Effector memory CD8-positive, alpha-beta T cell (primary cell): ENCODE results near the gene WDR41.
"Not testable (repeated sequence)": the region's sequence is repeated elsewhere in the genome, so short reads cannot be mapped to it uniquely, and the experiment has no call there.

Experiments
- ATAC-seq: fragments of 150-1000 bp; cut with Tn5 transposase; replicated peaks from 2 replicates; pipeline ENCODE4 v1.10.0; 2021; ENCODE audit warnings: mild to moderate bottlenecking, moderate library complexity
- DNase-seq, 3 experiments: peaks; one replicate each; pipeline ENCODE4 v3.0.0; 2021
- H3K27ac Mint-ChIP-seq, 2 donors: one replicate each; pipeline ENCODE4 v1.8.0; 2022; ENCODE audit warnings: mild to moderate bottlenecking in 2 of 2, mixed read lengths in 2 of 2, moderate library complexity in 2 of 2
- H3K27me3 Mint-ChIP-seq, 2 donors: one replicate each; pipeline ENCODE4 v1.8.0; 2022; ENCODE audit warnings: mixed read lengths in 2 of 2
- H3K36me3 Mint-ChIP-seq: one replicate; pipeline ENCODE4 v1.8.0; 2022; ENCODE audit warnings: mild to moderate bottlenecking, moderate library complexity, mixed read lengths; ENCODE audit not compliant: insufficient read depth
- H3K4me1 Mint-ChIP-seq, 2 donors: one replicate each; pipeline ENCODE4 v1.8.0; 2022; ENCODE audit warnings: low read depth in 2 of 2, mixed read lengths in 2 of 2
- H3K4me3 Mint-ChIP-seq, 2 donors: one replicate each; pipeline ENCODE4 v1.8.0; 2022; ENCODE audit warnings: mild to moderate bottlenecking in 2 of 2, mixed read lengths in 2 of 2, moderate library complexity in 2 of 2
- H3K9me3 Mint-ChIP-seq, 2 donors: one replicate each; pipeline ENCODE4 v1.8.0; 2022; ENCODE audit warnings: mixed read lengths in 2 of 2
- total RNA-seq, 9 experiments: gene quantifications; one replicate each; lab custom pipeline; 2026; lab: John Stamatoyannopoulos, UW

Gene WDR41, protein sequence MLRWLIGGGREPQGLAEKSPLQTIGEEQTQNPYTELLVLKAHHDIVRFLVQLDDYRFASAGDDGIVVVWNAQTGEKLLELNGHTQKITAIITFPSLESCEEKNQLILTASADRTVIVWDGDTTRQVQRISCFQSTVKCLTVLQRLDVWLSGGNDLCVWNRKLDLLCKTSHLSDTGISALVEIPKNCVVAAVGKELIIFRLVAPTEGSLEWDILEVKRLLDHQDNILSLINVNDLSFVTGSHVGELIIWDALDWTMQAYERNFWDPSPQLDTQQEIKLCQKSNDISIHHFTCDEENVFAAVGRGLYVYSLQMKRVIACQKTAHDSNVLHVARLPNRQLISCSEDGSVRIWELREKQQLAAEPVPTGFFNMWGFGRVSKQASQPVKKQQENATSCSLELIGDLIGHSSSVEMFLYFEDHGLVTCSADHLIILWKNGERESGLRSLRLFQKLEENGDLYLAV
- 12.8 to 25.2 (median 18.1) reads per million in 9 experiments for total RNA-seq

DNA sequence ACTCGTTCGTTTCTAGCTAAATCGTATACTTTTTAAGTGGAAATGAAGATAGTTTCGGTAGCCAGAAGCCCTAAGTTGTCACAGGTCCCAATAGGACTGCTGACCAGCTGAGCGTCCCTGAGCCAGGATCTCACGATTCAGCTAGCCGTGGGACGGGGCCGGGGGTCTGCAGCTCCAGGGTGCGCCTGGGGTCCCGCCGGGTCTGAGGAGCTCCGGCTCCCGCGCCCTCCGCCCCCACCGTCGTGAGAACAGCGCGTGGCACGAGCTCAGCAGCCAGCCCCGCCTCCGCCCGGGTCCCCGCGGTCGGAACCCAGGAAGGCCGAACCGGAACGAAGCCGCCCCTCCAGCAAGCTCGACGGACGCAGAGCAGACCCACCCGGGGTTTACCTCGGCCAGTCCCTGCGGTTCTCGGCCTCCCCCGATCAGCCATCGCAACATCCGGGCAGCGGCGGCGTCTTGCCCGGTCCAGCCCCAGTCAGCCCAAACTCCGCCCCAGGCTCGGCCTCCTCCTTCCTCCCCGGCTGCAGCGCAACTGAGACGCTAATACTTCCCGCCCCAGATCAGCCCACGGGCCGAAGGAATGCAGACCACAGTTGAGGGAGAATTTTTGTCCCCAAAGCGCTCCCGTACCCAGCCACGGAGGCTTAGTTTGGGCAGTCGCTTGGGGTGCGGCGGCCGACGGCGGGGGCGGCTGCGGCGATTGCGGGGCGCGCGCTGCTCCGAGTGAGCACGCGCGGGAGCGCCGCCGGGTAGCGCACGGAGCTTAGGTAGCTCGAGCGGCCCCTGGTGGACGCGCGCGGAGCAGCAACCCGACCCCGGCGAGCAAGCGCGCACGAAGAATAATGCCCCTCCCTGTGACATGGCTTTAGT is at the start of gene WDR41:
WDR41 (minus strand) TSS at position 534 of the 870 bp plus-strand sequence; CDS start at position 438, 96 bp downstream.
- peaks cover 15 to 17% of the 10 kb centered on the region in 2 donors for H3K27me3 Mint-ChIP-seq
- peaks cover 2% of the 10 kb centered on the region for H3K36me3 Mint-ChIP-seq
- DNase-seq = peak; percentile 84 to 85 (median 84)
- peak within 1 kb of the TSS; percentile 83 to 86 for H3K4me3 Mint-ChIP-seq
- H3K4me1 Mint-ChIP-seq = peaks cover 5 to 22% of the 10 kb centered on the region in 2 donors
- H3K9me3 Mint-ChIP-seq = no peaks in the 10 kb centered on the region
- H3K27ac Mint-ChIP-seq = peak within 1 kb of the TSS; percentile 80 to 87
- ATAC-seq = peak; percentile 90

GRCh38 chr5:77531297-77531696 is 39.2 kb upstream of the WDR41 start:
- DNase-seq = no peak
- Mint-ChIP-seq H3K27me3 (peaks cover 17 to 55% of the 10 kb centered on the region in 2 donors), H3K4me3 (no peak overlapping the region), H3K4me1 (no peaks in the 10 kb centered on the region), H3K36me3 (no peaks in the 10 kb centered on the region), H3K9me3 (no peaks in the 10 kb centered on the region), H3K27ac (no peak overlapping the region)
- no peak for ATAC-seq

DNA sequence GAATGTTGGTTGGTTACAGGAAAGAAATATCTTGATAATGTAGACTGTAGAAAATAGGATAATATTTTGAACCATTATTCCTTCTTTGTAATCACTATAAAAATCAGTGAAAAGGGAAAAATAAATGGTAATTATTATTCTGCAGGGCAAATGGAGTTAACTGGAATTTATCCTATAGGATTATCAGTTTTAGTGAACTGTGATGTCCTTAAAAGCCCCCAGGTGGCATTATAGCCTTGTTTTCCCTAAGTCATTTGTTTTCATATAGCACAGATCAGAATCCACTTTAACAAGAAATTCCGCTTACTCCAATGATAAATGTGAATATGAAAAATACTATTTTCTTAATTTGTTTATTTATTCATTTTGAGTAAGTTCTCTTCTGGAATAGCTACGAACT is 26.2 kb upstream of the WDR41 start:
- H3K27ac Mint-ChIP-seq = no peak overlapping the region
- ATAC-seq = no peak
- peaks cover 26 to 27% of the 10 kb centered on the region in 2 donors for H3K27me3 Mint-ChIP-seq
- no peak for DNase-seq
- no peaks in the 10 kb centered on the region for H3K36me3 Mint-ChIP-seq
- H3K4me1 Mint-ChIP-seq = no peaks in the 10 kb centered on the region
- H3K9me3 Mint-ChIP-seq = no peaks in the 10 kb centered on the region
- no peak overlapping the region for H3K4me3 Mint-ChIP-seq

DNA sequence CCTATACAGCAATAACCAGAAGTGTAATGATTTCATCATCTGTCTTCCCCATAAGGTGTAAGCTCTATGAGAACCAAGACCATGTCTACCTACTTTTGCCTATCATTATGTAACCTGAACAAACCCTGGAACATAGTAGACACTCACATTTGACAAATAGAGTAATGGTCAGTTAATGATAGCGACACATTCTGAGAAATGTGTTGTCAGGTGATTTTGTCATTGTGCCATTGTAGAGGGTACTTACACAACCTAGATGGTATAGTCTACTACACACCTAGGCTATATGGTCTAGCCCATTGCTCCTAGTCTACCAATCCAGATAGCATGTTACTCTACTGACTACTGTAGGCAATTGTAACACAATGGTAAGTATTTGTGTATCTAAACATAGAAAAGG is 22.3 kb upstream of the WDR41 start:
- Mint-ChIP-seq H3K9me3 (no peaks in the 10 kb centered on the region), H3K4me3 (no peak overlapping the region), H3K27ac (no peak overlapping the region), H3K27me3 (peaks cover 9 to 14% of the 10 kb centered on the region in 2 donors), H3K4me1 (no peaks in the 10 kb centered on the region), H3K36me3 (no peaks in the 10 kb centered on the region)
- ATAC-seq = no peak
- DNase-seq = no peak

DNA sequence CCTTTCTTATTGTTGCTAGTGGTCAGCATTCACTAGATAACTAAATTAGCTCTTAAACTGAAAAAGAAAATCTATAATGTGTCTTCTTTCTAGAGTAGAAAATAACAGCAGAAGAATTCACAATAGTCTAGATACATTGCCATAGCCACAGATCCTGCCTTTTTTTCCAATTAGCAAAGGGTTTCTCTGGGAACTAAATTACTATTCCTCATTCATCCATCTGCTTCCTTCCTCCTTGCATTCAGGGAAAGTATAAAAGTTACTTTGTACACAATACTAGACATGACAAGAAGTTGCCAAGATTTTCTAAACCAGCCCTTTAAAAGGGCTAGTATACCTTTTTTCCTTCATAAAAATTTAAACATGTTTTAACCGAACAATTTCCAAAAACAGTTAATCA is 21.2 kb upstream of the WDR41 start:
- no peak overlapping the region for H3K27ac Mint-ChIP-seq
- no peak for ATAC-seq

GRCh38 chr5:77501132-77501531 is 9.0 kb upstream of the WDR41 start:
- H3K4me3 Mint-ChIP-seq, DNase-seq, H3K4me1 Mint-ChIP-seq, H3K9me3 Mint-ChIP-seq, ATAC-seq, H3K27ac Mint-ChIP-seq, H3K36me3 Mint-ChIP-seq: not testable (repeated sequence)
- H3K27me3 Mint-ChIP-seq = peaks cover 59 to 63% of the 10 kb centered on the region in 2 donors

More for the DNA sequence above, 21.2 kb upstream of the WDR41 start:
- H3K4me1 Mint-ChIP-seq = no peaks in the 10 kb centered on the region
- no peaks in the 10 kb centered on the region for H3K36me3 Mint-ChIP-seq
- peaks cover 19 to 24% of the 10 kb centered on the region in 2 donors for H3K27me3 Mint-ChIP-seq
- H3K4me3 Mint-ChIP-seq = no peak overlapping the region
- no peak for DNase-seq
- no peaks in the 10 kb centered on the region for H3K9me3 Mint-ChIP-seq

DNA sequence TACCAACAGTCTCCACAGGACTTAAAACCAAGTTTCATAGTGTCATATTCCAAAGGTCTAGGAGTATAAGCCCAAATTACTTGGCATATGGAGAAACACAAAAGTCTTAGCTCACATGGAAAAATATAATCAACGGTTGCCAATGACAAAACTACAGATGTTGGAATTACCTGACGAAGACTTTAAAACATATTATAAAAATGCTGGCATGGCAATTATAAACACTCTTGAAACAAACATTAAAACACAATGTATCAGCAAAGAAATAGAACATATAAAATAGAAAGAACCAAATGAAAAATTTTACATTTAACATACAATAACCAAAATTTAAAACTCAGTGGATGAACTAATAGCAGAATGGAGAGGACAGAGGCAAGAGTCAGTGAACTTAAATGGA is 7.9 kb upstream of the WDR41 start:
- Mint-ChIP-seq H3K36me3 (peaks cover 4% of the 10 kb centered on the region), H3K4me1 (peaks cover 0 to 8% of the 10 kb centered on the region in 2 donors), H3K4me3 (no peak overlapping the region), H3K27me3 (peaks cover 55 to 62% of the 10 kb centered on the region in 2 donors), H3K9me3 (peaks cover 0 to 3% of the 10 kb centered on the region in 2 donors), H3K27ac (no peak overlapping the region)
- DNase-seq (no peak), ATAC-seq (no peak)

DNA sequence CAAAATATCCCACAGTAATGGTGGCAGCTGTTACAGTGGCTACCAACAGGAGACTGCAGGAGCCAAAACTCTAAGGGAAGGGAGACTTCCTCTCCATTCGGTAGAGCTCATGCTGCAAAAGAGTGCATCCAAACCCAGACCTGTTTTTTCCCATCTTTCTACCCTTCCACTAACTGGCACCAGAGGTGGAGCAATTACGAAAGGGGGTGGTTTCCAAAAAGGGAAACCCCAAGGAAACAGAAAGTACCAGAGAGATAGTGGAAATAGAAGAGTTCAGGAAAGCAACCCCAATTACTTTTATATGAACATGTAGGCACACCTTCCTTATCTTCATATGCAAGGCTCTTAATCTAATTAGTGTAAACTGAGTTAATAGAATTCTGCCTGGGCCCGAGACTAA is 7.3 kb upstream of the WDR41 start:
- Mint-ChIP-seq H3K36me3 (peaks cover 4% of the 10 kb centered on the region), H3K27ac (no peak overlapping the region), H3K4me1 (peaks cover 0 to 10% of the 10 kb centered on the region in 2 donors), H3K4me3 (no peak overlapping the region), H3K9me3 (peaks cover 0 to 3% of the 10 kb centered on the region in 2 donors), H3K27me3 (peaks cover 56 to 57% of the 10 kb centered on the region in 2 donors)
- no peak for DNase-seq
- ATAC-seq = no peak

- no peak overlapping the region for H3K4me3 Mint-ChIP-seq
- H3K4me1 Mint-ChIP-seq = peaks cover 0 to 10% of the 10 kb centered on the region in 2 donors
- peaks cover 0 to 3% of the 10 kb centered on the region in 2 donors for H3K9me3 Mint-ChIP-seq
- H3K36me3 Mint-ChIP-seq = peaks cover 4% of the 10 kb centered on the region
- no peak overlapping the region for H3K27ac Mint-ChIP-seq
- peaks cover 52 to 53% of the 10 kb centered on the region in 2 donors for H3K27me3 Mint-ChIP-seq
- DNase-seq (no peak), ATAC-seq (no peak)
Observed at GRCh38 chr5:77498952-77499351, 6.8 kb upstream of the WDR41 start.

- ATAC-seq = no peak
- no peak overlapping the region for H3K27ac Mint-ChIP-seq
- H3K9me3 Mint-ChIP-seq = no peaks in the 10 kb centered on the region
Observed at GRCh38 chr5:77494935-77495334, 2.8 kb upstream of the WDR41 start.

GRCh38 chr5:77492653-77493000 is 511 bp upstream of the WDR41 start:
- Mint-ChIP-seq H3K27ac (no peak overlapping the region), H3K27me3 (peaks cover 20 to 23% of the 10 kb centered on the region in 2 donors), H3K4me1 (peaks cover 5 to 22% of the 10 kb centered on the region in 2 donors), H3K36me3 (peaks cover 2% of the 10 kb centered on the region), H3K9me3 (no peaks in the 10 kb centered on the region), H3K4me3 (peak overlapping the region; percentile 83 to 86)
- DNase-seq = no peak
- peak; percentile 11 for ATAC-seq

More at GRCh38 chr5:77494935-77495334, 2.8 kb upstream of the WDR41 start:
- H3K4me3 Mint-ChIP-seq = peak overlapping the region; percentile 0 to 7
- no peak for DNase-seq
- peaks cover 2% of the 10 kb centered on the region for H3K36me3 Mint-ChIP-seq
- peaks cover 24 to 28% of the 10 kb centered on the region in 2 donors for H3K27me3 Mint-ChIP-seq
- peaks cover 5 to 22% of the 10 kb centered on the region in 2 donors for H3K4me1 Mint-ChIP-seq

- ATAC-seq, H3K9me3 Mint-ChIP-seq, H3K36me3 Mint-ChIP-seq: not testable (repeated sequence)
- Mint-ChIP-seq H3K27ac (peak overlapping the region; percentile 80 to 87), H3K4me3 (peak overlapping the region; percentile 83 to 86), H3K4me1 (peaks cover 5 to 22% of the 10 kb centered on the region in 2 donors), H3K27me3 (peaks cover 6 to 11% of the 10 kb centered on the region in 2 donors)
- peak in 1 of 3 experiments; percentile 4 for DNase-seq
Observed at GRCh38 chr5:77490741-77491344, 1.3 kb downstream of the WDR41 start.
